Transverse colon (tissue), 4 donors: ENCODE data around the gene FLT4.

Source experiments
- CTCF ChIP-seq, 5 experiments: fragments of 200-600 bp in 3 of 5; fragments of 450-650 bp in 2 of 5; sonication (generic) in 3 of 5; IDR thresholded peaks; 1 replicate in 2 of 5; 2 replicates in 3 of 5; pipeline ENCODE4 v1.5.1; 2016 to 2017; ENCODE audit warnings: antibody characterized with exemption in 5 of 5, inconsistent platforms in 3 of 5, mild to moderate bottlenecking in 2 of 5, moderate library complexity in 1 of 5
- EP300 ChIP-seq: sonication (generic); formaldehyde crosslinking; IDR thresholded peaks from one replicate; pipeline ENCODE4 v1.6.1; 2017; ENCODE audit warnings: antibody characterized with exemption, low read depth
- POLR2A ChIP-seq: fragments of 450-650 bp; IDR thresholded peaks from one replicate; pipeline ENCODE4 v1.6.1; 2016; ENCODE audit warnings: antibody characterized with exemption, mild to moderate bottlenecking, moderate library complexity
- POLR2AphosphoS5 ChIP-seq, 3 donors: sonication (generic); formaldehyde crosslinking; IDR thresholded peaks; one replicate each; pipeline ENCODE4 v1.6.1; 2016; ENCODE audit warnings: antibody characterized with exemption in 3 of 3

DNA sequence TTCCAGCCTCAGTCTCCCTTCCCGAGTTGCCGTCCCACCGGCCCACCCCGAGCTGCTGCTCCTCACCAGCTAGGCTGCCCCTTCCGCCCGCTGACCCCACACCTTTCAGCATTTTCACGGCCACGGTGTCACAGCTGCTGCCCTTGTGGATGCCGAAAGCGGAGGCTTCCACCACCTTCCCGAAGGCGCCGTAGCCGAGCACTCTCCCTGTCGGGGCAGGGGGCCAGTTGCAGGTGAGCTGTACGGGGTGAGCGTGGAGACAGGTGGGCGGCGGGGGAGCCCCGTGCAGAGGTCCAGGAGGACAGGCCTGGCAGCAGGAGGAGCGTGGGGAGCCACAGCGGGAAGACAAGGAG is 29.9 kb downstream of the FLT4 start:
- TF ChIP-seq CTCF (IDR thresholded peaks at IDR 0.05) (no peak), POLR2AphosphoS5 (IDR thresholded peaks at IDR 0.05) (no peak), POLR2A (no peak), EP300 (no peak)
